Peyer's patch (tissue), 4 donors: Measurements from ENCODE around the gene TRIM17.

Experiments
- POLR2A ChIP-seq, 2 donors: fragments of 450-650 bp; IDR thresholded peaks; one replicate each; pipeline ENCODE4 v1.5.1; 2017; ENCODE audit warnings: antibody characterized with exemption in 2 of 2, mild to moderate bottlenecking in 2 of 2, moderate library complexity in 2 of 2
- TF ChIP-seq, protein P1 (sequence below), 6 experiments: fragments of 450-650 bp in 4 of 6; fragments of 200-600 bp in 2 of 6; sonication (generic) in 1 of 6; IDR thresholded peaks; one replicate each; pipeline ENCODE4 v1.5.1; 2017 to 2019; ENCODE audit warnings: antibody characterized with exemption in 6 of 6, mild to moderate bottlenecking in 3 of 6, moderate library complexity in 1 of 6

- TF ChIP-seq, protein P1, sequence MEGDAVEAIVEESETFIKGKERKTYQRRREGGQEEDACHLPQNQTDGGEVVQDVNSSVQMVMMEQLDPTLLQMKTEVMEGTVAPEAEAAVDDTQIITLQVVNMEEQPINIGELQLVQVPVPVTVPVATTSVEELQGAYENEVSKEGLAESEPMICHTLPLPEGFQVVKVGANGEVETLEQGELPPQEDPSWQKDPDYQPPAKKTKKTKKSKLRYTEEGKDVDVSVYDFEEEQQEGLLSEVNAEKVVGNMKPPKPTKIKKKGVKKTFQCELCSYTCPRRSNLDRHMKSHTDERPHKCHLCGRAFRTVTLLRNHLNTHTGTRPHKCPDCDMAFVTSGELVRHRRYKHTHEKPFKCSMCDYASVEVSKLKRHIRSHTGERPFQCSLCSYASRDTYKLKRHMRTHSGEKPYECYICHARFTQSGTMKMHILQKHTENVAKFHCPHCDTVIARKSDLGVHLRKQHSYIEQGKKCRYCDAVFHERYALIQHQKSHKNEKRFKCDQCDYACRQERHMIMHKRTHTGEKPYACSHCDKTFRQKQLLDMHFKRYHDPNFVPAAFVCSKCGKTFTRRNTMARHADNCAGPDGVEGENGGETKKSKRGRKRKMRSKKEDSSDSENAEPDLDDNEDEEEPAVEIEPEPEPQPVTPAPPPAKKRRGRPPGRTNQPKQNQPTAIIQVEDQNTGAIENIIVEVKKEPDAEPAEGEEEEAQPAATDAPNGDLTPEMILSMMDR (IDR thresholded peaks at IDR 0.05), result no peak
- TF ChIP-seq POLR2A (IDR thresholded peaks at IDR 0.05), result no peak
Observed at GRCh38 chr1:228372183-228373003, 44.3 kb downstream of the TRIM17 start.
